ENCODE measurements around the gene ATP12A.

ATP12A gene

DNA sequence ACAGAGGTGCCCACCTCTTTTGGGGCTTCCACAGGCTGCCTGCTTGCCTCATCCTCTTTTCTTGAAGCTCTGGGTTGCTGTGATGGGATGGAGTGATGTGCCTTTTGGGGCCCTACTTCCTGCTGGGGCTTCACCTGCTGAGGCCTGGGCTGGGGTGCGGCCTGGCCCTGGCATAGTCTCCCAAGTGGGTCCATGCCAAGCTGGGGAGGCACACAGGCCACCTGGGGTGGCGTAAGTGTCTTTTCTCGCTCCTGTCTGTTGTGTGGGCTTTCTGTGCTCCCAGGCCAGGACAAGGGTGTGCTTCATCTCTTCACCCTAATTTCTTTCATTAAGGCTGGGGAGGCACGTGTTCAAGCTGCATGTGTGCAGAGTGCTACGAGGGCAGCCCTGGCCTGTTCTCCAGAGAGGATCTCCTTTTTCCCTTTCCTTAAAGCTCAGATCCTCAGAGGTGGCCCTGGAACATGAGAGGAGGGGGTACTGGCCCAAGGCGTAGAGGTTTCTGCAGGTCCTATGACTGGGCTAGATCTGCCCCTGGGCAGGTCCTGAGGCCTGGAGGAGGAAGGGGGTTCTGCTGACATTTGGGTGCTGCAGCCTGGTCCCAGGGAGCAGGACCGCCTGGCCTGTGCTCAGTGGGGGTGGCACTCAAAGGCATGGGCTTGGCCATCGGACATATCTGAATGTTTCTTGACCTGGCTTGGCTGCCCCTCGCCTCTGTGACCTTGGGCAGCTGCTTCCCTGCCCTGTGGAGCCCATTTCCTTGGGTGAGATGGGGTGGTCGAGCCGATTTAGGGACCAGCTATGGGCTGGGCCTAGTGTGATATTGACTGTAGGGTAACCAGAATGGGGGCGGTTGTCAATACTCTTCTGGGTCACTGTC, 60.0 kb downstream of the ATP12A start:
- no peak for DNase-seq

DNA sequence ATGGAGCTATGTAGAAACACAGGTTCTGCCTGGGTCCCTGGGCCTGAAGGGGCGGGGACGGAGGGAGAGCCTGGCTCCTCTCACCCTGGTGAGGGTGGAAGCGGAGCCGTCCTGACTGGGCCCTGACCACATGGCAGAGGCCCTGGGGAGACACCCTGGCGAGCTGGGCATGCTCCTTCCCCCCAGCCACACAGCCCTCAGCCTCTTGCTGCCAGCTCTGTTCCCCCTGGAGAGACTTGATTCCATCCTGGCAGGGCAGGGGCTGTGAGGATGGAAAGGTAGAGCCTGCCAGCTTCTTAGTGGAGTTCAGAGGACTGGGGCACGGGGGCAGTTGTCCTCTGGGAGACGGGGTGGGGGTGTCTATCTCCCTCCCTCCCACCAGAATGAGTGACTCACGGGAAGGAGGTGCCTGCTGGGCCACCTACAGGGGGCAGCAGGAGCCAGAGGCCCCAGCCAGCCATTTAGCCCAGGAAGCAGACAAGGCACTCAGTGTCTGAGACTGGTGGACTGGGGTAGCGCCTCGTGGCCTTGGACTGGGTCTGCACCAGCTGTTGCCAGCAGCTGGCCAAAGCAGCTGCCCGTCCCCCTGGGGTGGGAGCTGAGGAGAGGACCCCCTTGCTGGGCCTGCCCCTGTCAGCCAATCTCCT, 60.9 kb downstream of the ATP12A start:
- no peak for DNase-seq

DNA sequence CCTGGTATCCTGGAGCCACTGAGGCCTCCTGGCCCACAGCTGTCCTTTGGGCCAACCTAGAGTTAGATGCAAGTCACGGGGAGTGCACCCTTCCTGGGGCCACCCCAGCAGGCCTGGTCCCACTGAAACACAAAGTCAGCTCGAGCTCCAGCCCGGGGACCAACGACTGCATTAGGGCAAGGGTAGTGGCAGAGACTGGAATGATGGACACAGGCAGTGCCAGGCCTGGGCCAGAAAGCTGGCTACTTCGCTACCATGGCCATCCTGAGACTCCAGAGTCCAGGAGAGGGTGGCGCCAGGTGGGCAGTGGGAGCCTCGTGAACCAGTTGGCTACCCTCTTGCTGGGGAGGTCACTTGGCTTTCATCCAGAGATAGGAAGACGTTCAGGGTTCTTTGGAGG, 61.6 kb downstream of the ATP12A start:
- DNase-seq = no peak

DNA sequence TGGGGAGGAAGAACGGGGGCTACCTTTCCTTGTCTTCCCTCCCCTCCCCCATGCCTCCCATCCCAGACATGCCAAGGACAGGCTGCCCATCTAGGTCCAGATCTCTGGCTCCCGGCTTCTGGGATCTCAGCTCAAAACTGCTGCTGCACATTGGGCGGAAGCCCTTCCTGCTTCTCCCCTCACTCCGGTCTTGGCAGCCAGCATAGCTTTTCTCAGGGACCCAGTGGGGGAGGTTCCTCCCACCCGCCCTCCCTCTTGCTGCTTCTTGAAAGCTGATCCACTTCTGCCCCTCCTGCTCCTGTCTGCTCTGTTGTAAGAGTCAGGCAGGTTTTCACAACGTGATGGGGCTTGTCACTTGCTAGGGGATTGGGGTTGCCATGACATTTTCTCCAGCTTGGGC, 62.1 kb downstream of the ATP12A start:
- no peak for DNase-seq

DNA sequence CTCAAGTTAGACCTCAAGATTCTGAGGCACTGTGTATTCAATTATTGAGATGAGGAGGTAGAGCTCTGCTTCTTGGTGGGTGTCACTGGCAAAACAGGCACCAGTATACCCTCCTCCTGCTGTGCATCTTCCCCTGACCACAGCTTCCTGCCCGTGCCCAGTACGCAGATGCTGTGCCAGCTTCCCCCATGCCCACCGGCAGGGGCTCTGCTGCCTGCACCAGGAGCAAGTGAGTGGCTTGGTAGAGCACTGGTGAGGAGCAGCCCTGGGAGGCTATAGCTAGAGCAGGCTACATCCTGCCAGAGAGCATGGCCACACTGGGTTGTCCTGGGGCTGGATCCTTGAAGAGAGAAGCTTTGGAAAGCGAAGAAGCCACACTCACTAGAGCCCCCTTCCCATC, 62.8 kb downstream of the ATP12A start:
- no peak for DNase-seq

DNA sequence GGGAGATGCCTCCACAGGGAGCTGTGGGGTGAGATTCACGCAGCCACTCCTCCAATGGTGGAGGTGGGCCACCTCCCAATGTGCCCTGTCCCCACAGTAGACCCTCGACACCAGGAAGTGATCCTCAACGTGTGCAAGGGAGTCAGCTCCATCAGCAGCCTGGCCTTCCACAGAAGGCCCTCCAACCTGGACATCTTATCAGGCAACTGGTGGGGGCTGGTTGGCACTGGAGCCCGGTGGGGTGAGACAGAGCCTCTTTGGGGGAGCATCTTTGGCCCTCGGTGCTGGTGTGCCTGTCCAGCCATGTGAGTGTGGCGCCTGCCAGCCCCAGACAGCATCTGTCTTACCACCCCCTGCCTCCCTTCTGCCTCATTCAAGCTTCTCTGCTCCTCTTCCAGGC, 64.0 kb downstream of the ATP12A start:
- no peak for DNase-seq

DNA sequence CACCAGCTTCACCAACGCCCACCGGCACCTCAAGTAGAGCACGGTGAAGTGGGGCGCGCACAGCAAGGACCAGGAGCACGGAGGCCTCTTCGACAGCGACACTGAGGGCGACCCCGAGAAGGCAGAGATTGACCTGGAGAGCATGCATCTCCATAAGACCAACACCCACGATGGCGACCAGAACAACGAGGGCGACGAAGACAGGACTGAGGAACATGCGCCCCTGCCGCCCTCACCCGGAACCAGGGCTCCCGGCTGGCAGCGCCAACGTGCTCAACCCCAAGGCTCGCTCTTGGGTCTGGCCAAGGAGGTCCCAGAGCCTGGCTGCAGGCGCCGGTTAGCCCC, 65.3 kb downstream of the ATP12A start:
- DNase-seq = no peak

DNA sequence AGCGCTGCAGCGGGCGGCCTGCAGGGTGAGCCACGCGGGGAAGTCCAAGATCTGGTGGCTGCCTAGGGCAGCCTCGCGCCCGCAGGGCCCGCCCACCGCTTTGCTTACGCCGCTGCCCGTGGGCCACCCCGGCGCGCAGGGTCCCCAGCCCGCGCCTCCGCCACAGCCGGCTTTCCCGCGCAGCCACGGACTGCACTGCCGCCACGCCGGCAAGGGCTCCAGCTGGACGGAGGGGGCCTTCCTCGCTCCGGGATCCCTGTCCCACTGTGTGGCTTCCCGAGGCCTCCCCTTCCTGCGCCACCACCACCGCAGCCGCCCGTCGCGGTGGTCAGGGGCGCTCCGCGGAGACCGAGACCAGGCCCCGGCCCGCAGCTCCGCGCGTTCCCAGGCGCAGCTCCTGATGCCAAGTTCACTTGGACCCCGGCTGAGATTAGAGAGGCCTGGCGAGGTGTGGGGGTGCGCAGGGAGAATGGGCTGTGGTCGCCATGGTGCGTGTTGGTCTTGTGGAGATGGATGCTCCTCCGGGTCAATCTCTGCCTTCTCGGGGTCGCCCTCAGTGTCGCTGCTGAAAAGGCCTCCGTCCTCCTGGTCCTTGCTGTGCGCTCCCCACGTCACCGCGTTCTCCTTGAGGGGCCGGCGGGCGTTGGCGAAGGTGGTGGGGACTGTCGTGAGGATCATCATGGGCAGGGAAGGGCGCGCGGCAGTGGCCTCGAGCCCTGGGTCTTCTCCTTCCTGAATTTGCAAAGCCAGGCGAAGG, 65.8 kb downstream of the ATP12A start:
- DNase-seq = no peak

DNA sequence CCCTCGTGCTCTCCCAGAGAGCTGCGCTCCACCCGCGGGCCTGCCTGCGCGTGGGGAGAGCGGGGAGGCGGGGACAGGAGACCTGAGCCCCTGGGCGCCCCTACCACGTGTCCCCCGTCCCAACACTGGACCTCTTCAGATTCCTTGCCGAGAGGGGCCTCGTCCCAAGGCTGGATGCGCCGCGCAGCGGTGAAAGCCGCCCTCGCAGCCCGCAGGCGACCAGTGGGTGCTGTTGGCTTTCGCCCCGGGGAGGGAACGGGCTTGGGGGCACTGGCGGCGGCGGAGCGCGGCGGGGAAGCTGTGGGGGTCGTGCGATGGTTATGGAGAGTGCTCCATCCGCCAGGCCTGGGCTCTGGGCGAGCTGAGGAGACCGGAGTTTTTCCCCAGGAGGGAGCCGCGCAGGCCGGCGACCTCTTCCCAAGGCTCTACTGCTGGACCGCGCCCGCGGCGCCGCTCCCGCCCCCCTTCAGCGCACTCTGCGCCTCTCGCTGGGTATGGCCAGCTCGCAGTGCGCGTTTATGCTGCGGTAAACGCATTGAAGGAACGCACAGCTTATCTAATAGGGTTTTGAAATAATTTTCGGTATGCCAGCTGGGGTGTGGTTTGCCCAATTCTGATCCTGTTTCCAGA, 66.5 kb downstream of the ATP12A start:
- no peak for DNase-seq

DNA sequence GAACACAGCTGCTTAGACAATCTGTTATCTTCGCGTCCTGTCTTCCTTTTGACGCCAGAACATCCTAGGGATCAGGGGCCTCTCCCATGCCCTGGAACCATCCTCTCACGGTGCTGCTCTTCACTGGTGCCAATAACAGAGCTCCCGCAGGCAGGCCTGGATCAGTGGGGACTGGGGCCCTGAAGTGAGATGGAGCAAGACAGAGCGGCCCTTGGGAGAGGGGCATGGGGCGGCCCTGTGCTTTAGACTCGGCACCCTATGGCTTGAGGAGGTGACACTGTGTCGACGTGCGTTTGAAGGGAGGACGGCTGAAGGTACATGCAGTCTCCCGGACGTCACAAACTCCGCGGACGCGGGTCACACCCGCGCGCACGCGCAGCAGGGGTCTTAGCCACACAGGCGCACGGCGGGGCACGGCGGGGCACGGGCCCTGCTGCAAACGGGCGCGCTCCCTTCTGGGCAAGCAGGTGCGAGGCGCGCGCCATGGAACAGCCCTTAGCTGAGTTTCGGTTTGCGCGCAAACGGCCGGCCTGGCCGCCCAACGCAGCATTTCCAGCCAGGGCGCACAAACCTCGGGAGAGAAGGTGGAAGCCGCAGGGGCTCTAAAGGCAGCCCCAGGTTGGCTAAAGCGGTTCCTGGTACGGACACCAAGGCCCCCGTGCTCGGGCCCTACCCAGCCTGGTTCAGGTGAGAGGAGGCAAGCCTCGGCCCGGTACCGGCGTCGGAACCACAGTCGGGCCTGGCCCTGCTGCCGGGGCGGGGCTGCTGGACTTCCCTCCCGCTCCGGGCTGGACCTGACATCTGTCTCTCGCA, 67.2 kb downstream of the ATP12A start:
- no peak for DNase-seq

DNA sequence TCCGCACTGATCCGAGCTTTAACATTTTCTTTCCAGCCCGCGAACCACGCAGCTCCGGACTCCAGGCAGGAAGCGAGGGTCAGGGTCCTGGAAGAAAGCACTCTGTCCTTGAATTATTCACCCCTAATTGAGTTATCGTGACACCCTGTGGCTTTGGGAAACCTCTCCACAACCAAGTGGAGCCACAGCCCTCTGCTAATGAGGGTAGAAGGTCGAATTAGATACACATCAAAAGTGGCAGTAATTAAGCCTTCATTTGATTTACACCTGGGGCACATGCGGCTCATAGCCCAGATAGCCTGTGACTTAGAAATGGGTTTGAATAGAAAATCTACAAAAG, 67.8 kb downstream of the ATP12A start:
- DNase-seq = no peak

DNA sequence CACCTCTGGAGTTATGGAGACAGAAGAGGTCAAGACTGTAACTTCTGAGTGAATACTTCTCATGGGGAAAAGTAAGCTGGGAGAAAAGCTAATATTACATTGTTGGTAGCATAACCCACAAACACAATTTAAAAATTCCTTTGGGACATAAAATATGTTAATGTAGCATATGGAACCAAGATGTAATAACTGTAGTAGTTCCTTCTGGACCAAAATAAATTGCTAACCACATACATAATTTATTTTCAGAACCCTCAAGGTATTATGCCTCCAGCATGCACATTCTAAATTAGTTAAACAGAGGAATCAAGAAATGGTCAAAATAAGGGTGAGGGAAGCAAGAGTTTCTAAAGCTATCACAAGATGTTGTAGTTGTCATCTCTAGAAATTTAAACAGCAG, 79.0 kb downstream of the ATP12A start:
- DNase-seq = no peak
